Choroid plexus epithelial cell (primary cell): Measurements from ENCODE around the gene CLCF1.

Experiments
- DNase-seq: peaks from one replicate; pipeline ENCODE4 v3.0.0-alpha.2; 2010; ENCODE audit warnings: low read depth
- H3K4me3 ChIP-seq: 2 replicates; pipeline ENCODE4 v1.5.1; 2011; ENCODE audit warnings: low read depth, mild to moderate bottlenecking, control low read depth, low read length, moderate library complexity
- TF ChIP-seq, protein P1 (sequence below): conservative IDR thresholded peaks from 2 replicates; pipeline ENCODE4 v1.5.1; 2011; ENCODE audit warnings: low read depth, mild to moderate bottlenecking, control low read depth, inconsistent platforms, low read length, moderate library complexity

The CLCF1 gene

DNA sequence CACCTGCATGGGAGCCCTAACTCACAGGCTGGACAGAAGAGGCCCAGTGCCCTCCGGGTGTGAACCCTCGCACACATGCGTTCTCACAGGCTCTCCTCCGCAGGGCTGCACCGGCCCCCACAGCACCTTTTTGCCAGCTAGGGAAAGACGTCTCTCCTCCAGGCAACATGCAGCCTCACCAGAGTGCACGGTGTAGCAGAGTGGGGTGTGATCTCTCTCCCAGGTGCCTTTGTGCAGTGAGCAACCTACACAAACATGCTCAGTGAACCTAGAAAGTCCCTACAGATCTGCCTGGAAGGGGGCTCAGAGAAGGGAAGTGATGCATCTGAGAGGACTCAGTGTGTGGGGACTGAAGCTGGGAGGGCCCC is 38.4 kb upstream of the CLCF1 start:
- no peak for DNase-seq
- TF ChIP-seq, protein P1, sequence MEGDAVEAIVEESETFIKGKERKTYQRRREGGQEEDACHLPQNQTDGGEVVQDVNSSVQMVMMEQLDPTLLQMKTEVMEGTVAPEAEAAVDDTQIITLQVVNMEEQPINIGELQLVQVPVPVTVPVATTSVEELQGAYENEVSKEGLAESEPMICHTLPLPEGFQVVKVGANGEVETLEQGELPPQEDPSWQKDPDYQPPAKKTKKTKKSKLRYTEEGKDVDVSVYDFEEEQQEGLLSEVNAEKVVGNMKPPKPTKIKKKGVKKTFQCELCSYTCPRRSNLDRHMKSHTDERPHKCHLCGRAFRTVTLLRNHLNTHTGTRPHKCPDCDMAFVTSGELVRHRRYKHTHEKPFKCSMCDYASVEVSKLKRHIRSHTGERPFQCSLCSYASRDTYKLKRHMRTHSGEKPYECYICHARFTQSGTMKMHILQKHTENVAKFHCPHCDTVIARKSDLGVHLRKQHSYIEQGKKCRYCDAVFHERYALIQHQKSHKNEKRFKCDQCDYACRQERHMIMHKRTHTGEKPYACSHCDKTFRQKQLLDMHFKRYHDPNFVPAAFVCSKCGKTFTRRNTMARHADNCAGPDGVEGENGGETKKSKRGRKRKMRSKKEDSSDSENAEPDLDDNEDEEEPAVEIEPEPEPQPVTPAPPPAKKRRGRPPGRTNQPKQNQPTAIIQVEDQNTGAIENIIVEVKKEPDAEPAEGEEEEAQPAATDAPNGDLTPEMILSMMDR = no peak
- H3K4me3 ChIP-seq = no peak overlapping the region

DNA sequence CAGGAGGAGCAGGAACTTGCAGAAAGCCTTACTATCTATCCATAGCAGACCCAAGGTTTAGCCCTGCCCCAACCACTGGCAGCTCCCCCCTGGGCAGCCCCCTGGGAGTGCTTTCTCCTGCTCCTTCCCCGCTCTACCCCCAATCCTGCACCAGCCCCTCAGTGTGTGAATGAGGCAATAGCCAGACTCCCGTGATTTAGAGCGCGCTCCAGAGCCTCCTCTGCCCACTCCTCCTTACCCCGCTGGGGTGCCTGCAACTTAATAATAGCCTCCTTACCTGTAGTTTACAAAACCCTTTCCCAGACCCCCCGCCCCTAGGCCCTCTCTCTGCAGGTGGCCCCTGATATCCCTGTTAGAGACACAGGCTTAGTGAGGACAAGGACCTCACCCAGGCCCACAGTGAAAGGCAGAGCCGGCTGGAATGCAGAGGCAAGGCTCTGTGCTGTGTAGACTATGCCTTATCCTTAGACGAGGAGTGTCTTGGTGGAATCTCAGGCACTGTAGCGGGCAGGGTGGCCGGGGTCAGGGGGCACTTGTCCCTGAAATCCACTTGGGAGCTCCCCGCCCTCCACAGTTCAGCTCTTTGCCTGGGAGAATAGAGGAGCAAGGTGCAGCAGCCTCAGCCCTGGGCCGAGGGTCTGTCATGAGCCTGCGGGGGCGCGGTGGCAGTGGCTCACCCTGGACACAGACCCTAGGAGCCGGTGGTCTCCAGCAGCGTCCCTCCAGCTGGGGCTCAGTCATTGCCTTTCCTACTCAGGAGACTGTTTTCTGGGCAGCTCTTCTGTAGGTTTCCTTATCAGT is 37.8 kb upstream of the CLCF1 start:
- no peak for DNase-seq
- H3K4me3 ChIP-seq = no peak overlapping the region
- TF ChIP-seq, protein P1 = no peak

DNA sequence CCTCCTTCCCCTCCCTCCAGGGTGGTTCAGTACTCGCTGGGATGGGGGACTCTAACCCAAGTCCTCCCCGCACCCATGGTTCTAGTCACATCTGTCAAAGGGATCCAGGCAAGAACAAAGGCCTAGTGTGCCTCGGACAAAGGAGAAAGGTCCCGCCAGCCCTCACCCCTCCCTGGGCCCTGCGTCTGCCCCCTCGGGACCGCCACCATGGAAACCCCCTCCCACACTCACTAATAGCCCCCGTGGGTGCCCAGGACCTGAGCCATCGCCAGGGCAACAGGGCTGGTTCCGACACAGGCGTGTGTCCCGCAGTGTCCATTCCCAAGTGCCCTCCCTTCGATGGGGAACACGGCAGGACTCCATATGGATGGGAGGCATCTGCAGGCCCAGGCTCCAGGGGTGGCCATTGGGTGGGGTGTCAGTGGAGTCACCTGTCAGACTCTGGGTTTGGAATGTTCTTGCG is 37.0 kb upstream of the CLCF1 start:
- TF ChIP-seq, protein P1 = no peak
- DNase-seq = no peak
- no peak overlapping the region for H3K4me3 ChIP-seq

DNA sequence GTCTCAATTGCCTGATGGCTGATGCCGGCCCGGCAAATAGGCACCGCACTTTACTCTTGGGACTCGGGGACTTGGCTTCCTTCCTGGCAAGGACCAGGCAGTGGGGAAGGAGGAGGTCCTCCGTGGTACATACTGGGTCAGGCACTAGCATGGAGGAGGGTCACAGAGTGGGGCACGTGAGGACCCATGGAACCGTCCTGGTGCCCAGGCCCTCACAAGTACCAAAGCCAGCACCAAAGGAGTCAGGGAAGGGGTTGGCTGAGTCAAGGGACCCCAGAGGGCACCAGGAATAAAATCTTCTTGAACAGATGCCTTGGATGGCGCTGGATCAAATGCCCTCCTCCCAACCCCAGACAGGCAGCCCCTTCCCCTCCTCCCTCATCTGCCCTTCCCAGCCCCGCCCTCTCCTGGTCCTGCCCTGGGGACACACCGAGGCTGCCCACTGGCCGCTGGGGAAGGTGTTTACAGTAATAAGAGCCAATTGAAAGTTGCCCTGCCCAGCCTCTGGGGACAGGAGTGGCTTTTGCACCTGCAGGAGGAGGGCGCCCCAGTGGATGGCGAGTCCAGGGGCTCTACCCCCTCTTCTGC is 36.5 kb upstream of the CLCF1 start:
- DNase-seq = no peak
- TF ChIP-seq, protein P1 = no peak
- no peak overlapping the region for H3K4me3 ChIP-seq

DNA sequence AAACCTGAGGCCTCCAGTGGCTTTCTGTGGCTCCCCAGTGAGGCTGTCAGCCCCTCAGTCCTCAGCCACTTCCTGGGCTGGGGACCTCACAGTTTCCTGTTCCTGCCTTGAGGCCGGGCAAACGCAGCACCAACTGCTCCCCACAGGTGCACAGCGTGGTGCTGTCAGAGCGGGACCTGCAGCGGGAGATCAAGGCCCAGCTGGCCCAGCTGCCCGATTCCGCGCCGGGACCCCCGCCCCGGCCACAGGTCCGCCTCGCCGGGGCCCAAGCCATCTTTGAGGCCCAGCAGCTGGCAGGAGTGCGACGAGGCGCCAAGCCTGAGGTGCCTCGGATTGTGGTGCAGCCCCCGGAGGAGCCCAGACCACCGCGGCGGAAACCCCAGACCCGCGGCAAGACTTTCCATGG is 35.9 kb upstream of the CLCF1 start:
- H3K4me3 ChIP-seq = no peak overlapping the region
- TF ChIP-seq, protein P1 = no peak
- no peak for DNase-seq

DNA sequence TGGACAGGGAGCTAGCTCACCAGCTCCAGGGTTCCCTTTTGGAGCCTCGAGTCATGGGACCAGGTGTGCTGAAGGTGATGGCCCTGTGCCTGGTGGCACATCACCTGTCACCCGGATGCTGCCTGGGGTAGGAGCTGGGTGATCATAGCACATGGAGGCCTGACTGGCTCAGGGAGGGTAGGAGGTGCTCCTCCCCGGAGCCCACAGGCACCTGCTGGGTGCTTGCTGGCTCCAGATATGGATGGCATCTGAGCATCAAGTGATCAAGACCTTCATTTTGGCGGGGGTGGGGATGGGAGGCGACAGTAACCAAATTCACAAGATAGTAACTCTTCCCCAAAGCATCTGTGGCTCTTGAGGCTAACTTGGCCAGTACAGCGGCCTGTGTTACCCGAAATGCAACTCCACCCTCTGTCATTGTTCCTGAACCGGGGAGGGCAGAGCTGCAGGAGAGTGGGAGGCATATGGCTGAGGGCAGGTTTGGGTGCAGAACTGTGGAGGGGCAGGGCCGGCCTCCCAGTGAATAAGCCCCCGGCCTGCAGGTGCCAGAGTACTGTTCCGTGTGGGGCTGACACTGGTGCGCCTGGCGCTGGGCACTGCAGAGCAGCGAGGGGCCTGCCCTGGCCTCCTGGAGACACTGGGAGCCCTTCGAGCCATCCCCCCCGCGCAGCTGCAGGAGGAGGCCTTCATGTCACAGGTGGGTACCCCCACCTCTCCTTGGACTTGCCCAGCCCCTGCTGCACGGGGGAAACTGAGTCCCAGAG is 35.2 kb upstream of the CLCF1 start:
- TF ChIP-seq, protein P1 = no peak
- no peak overlapping the region for H3K4me3 ChIP-seq
- no peak for DNase-seq
